ENCODE measurements around the gene MAST2.

The MAST2 gene

GRCh38 chr1:45803299-45803780, at the start of gene MAST2:
Gene MAST2, plus strand, starts transcription at chr1:45803612. Its CDS starts 284 bp downstream, at chr1:45803896.
- H3K4me3 ChIP-seq (replicated peaks; ENCODE audit: low read depth, low read length) = peak within 1 kb of the TSS; percentile 67
- DNase-seq (ENCODE audit: low read depth) = peak; percentile 84
- TF ChIP-seq, protein P1, sequence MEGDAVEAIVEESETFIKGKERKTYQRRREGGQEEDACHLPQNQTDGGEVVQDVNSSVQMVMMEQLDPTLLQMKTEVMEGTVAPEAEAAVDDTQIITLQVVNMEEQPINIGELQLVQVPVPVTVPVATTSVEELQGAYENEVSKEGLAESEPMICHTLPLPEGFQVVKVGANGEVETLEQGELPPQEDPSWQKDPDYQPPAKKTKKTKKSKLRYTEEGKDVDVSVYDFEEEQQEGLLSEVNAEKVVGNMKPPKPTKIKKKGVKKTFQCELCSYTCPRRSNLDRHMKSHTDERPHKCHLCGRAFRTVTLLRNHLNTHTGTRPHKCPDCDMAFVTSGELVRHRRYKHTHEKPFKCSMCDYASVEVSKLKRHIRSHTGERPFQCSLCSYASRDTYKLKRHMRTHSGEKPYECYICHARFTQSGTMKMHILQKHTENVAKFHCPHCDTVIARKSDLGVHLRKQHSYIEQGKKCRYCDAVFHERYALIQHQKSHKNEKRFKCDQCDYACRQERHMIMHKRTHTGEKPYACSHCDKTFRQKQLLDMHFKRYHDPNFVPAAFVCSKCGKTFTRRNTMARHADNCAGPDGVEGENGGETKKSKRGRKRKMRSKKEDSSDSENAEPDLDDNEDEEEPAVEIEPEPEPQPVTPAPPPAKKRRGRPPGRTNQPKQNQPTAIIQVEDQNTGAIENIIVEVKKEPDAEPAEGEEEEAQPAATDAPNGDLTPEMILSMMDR (IDR thresholded peaks at IDR 0.05; ENCODE audit: low read length, missing control alignments) = no peak

- no peak overlapping the region for H3K4me3 ChIP-seq (replicated peaks; ENCODE audit: low read depth, low read length)
- TF ChIP-seq, protein P1 (IDR thresholded peaks at IDR 0.05; ENCODE audit: low read length, missing control alignments) = no peak
- no peak for DNase-seq (ENCODE audit: low read depth)
Measured at GRCh38 chr1:45755697-45756096, 47.7 kb upstream of the MAST2 start.

DNA sequence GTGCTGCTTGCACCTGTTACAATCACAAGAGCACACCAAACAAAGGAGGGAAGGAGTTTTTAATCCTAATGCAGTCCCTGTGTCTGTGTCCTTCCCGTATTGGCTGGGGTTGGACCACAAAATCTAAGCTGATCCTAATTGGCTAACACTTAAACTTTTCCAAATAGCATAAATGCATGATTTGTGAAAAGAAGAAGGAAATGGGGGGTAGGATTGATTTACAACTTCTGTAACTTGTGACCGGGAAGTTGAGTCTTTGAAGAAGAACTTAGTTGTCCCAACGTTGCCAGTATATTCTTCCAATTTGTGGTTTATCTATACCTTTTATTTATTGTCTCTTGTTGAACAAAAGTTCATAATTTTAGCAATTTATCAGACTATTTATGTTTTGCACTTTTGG, 41.1 kb upstream of the MAST2 start:
- no peak overlapping the region for H3K4me3 ChIP-seq (replicated peaks; ENCODE audit: low read depth, low read length)
- DNase-seq (ENCODE audit: low read depth) = no peak

DNA sequence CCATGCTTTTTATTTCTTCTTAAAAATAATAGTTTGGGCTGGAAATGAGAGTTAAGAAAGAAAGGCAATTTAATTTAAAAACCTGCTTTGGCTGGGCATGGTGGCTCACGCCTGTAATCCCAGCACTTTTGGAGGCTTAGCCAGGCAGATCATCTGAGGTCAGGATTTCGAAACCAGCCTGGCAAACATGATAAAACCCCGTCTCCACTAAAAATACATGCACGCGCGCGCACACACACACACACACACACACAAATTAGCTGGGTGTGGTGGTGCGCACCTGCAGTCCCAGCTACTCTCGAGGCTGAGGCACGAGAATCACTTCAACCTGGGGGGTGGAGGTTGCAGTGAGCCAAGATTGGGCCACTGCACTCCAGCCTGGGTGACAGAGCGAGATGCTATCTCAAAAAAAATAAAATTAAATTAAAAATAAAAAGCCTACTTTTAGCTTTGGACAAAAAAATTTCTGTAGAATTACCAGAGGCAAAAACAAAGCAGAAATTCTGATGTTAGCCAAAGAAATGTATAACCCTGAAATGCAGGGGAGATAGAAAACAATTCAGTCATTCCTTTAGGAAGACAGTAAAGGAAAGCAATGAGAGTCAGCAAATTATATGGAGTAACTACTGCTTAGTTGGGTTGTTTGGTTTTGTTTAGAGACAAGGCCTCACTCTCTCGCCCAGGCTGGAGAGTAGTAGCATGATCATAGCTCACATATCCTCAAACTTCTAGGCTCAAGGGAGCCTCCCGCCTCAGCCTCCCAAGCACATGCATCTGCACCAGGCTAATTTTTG, 37.2 kb upstream of the MAST2 start:
- H3K4me3 ChIP-seq (replicated peaks; ENCODE audit: low read depth, low read length) = no peak overlapping the region
- TF ChIP-seq, protein P1 (IDR thresholded peaks at IDR 0.05; ENCODE audit: low read length, missing control alignments) = no peak

More for the DNA sequence above, 41.1 kb upstream of the MAST2 start:
- TF ChIP-seq, protein P1 (IDR thresholded peaks at IDR 0.05; ENCODE audit: low read length, missing control alignments) = no peak

GRCh38 chr1:45767035-45767434, 36.4 kb upstream of the MAST2 start:
- peak; percentile 9 for DNase-seq (ENCODE audit: low read depth)
- H3K4me3 ChIP-seq (replicated peaks; ENCODE audit: low read depth, low read length) = no peak overlapping the region
- TF ChIP-seq, protein P1 (IDR thresholded peaks at IDR 0.05; ENCODE audit: low read length, missing control alignments) = no peak

More for the DNA sequence above, 37.2 kb upstream of the MAST2 start:
- DNase-seq (ENCODE audit: low read depth) = no peak

DNA sequence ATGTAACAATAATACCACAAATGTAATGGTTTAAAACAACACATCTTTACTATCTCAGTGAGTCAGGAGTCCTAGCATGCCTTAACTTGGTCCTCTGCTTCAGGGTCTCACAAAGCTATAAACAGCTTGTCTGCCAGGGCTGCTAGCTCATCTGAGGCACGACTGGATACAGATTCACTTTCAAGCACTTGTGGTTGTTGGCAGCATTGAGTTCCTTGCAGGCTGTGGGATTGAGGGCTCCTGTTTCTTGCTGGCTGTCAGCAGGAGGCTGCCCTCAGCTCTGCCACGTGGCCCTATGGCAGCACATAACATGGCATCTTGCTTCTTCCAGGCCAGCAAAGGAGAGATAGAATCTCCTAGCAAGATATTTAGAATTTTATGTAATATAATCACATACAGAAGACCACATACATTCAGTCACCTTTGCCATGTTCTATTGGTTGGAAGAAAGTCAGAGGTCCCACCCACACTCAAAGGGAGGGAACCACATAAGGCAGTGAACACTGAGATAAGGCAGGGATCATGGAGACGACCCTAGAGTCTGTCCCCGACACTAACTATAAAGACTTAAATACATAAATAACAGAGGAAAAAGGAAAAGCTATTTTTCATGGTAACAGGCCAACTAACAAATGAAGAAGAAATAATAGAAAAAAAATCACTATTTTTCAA, 34.0 kb upstream of the MAST2 start:
- DNase-seq (ENCODE audit: low read depth) = peak; percentile 21
- no peak overlapping the region for H3K4me3 ChIP-seq (replicated peaks; ENCODE audit: low read depth, low read length)
- TF ChIP-seq, protein P1 (IDR thresholded peaks at IDR 0.05; ENCODE audit: low read length, missing control alignments) = no peak
